GM15510 (cell line): ENCODE measurements around the gene MOB3B.

Source experiments
- POLR2A ChIP-seq: IDR thresholded peaks from 3 replicates; pipeline ENCODE4 v1.6.1; 2011; ENCODE audit warnings: borderline replicate concordance; ENCODE audit not compliant: insufficient read length; ENCODE audit errors: extremely low read depth

The MOB3B gene

GRCh38 chr9:27534131-27534530 is 4.5 kb upstream of the MOB3B start:
- no peak for TF ChIP-seq POLR2A

DNA sequence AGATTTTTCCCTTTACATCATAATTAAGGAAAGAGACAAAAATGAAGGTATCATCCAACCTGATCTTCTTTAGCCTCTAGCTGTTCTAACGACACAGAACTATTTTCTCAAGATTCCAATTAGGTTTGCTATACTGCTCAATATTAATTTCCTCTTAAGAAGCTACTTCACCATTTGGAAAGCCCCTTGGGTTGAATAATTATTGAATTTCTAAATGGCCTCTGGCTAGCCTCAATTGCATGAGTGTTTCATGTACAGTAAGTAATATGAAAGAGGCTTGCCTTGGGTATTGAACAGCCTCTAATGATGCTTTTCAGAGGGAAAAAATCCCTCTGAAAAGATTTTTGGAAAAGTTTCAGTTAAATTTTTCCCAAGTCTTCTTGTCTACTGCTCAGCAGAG is 3.7 kb upstream of the MOB3B start:
- no peak for TF ChIP-seq POLR2A

- TF ChIP-seq POLR2A, result no peak
Measured at GRCh38 chr9:27532046-27532445, 2.4 kb upstream of the MOB3B start.

GRCh38 chr9:27530915-27531755 is 1.5 kb upstream of the MOB3B start:
- TF ChIP-seq POLR2A, result no peak

GRCh38 chr9:27528886-27529315 is 713 bp downstream of the MOB3B start:
- no peak for TF ChIP-seq POLR2A

- no peak for TF ChIP-seq POLR2A
Measured at GRCh38 chr9:27528076-27528885, 1.3 kb downstream of the MOB3B start.

- TF ChIP-seq POLR2A, result no peak
Measured at GRCh38 chr9:27527702-27528075, 1.9 kb downstream of the MOB3B start.

DNA sequence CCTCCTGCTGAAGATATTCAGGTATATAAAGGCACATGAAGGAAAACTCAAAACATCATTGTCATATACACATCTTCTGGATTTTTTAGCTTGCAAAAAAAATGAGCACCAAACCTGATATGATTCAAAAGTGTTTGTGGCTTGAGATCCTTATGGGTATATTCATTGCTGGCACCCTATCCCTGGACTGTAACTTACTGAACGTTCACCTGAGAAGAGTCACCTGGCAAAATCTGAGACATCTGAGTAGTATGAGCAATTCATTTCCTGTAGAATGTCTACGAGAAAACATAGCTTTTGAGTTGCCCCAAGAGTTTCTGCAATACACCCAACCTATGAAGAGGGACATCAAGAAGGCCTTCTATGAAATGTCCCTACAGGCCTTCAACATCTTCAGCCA is 5.4 kb downstream of the MOB3B start, which contains the start of gene IFNK:
TSS of gene IFNK (plus strand) at position 55 of the 400 bp plus-strand sequence. CDS start at position 102, 47 bp downstream.
- TF ChIP-seq POLR2A, result no peak

GRCh38 chr9:27523141-27523540 is 6.5 kb downstream of the MOB3B start:
- no peak for TF ChIP-seq POLR2A

GRCh38 chr9:27520986-27521385 is 8.6 kb downstream of the MOB3B start:
- no peak for TF ChIP-seq POLR2A

- no peak for TF ChIP-seq POLR2A
Measured at GRCh38 chr9:27519466-27520465, 9.8 kb downstream of the MOB3B start.

GRCh38 chr9:27518809-27519208 is 10.8 kb downstream of the MOB3B start:
- TF ChIP-seq POLR2A, result no peak

- no peak for TF ChIP-seq POLR2A
Measured at GRCh38 chr9:27518006-27518405, 11.6 kb downstream of the MOB3B start.

DNA sequence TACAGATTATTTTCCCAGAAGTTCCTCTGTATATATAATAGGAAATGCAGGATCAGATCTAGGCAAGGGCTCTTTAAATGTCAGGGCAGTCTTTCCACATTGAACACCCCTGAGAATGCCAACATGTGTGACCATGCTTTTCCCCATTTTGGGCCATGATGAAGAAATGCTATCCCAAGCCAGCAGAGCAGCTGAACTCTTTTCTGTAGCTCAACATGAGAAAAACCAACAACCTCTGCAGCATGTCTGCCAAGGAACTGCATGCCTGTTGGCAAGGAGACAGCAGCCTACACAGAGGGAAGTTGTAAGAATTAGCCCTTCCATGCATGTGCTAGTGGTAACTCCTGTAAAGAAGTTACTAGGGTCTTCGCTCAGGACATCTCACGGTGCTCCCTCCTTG is 15.1 kb downstream of the MOB3B start:
- no peak for TF ChIP-seq POLR2A
